ELR (cell line): Measurements from ENCODE around the gene HEY2.
"Not testable (repeated sequence)": the region's sequence is repeated elsewhere in the genome, so short reads cannot be mapped to it uniquely, and the experiment has no call there.

ENCODE experiments used
- DNase-seq: peaks from one replicate; pipeline ENCODE4 v3.0.0-alpha.2; 2015; ENCODE audit warnings: low read depth

The HEY2 gene

DNA sequence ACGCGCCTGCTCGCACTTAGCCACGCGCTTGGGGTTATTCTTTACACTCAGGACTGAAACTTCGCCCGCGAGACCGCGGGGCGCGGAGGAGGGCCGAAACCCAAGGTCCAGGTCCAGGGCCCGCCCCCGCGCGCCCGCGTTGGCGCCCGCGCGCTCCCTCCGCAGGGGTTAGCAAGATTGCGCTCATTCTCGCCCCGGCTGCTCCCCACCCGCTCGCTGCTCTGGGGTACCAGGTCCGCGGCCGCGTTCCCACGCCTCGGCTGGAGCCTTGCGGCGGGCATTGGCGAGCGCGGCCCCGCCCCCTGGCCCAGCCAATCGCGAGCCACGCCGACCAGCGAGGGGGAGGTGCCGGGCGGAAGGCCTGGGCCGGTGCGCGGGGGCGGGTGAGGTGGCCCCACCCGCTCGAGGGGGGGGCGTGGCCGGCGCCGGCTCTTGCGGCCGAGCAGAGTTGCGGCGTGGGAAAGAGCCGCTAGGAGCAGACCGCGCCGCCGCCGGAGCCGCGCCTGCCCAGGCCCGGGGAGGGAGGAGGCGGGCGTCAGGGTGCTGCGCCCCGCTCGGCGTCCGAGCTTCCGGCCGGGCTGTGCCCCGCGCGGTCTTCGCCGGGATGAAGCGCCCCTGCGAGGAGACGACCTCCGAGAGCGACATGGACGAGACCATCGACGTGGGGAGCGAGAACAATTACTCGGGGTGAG, at the start of gene HEY2:
Gene HEY2 (plus strand): TSS at position 460 of the 692 bp plus-strand sequence. CDS start 145 bp downstream, at position 605.
- peak; percentile 89 for DNase-seq

DNA sequence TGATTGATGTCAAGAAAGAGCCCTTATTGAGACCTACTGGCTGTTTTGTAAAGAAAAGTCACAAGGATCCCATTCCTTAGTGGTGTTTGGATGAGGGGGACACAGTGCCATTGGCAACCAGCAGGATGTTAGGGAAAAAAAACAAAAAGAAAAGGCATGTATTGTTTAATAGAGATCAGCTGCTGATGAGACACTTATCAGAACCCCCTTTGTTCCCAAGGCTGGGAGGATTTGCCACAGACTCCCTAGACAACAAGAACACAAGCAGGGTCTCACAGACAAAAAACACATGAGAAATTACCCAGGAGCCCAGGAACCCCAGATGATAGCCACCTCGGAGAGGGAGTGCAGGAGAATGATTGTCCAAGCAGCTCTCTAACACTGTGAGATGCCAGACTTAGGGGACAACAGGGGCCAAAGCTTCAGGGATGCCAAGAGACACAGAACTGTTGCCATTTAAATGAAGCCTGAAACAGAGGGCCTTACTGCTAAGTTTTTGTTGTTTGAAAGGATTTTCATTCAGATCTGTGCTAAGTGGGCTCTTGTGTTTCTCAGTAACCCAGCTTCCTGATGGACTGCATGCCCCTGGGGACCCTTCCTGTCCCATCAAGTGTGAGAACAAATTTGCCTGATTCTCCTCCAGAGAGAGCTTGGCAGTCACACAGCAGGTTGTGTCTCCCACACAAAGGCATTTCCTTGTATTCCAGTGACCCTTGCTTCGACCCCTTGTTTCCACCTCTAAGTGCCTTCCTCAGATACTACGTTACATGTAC, 48.7 kb upstream of the HEY2 start:
- DNase-seq, result no peak

DNA sequence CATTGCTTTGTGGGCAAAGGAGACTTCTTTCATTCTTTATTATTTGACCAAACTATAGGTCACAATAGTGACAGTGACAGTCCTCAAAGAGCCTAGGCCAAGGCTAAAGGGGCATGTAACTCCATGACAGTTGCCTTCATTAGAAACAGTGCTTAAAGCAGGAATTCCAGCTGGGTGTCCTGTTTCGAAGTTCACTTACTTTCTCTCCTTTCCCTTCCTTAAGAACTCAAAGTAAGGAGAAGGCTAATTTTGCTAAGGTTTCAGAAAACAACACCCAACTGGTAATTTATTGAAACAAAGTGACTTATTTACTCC, 48.1 kb upstream of the HEY2 start:
- DNase-seq, result no peak

DNA sequence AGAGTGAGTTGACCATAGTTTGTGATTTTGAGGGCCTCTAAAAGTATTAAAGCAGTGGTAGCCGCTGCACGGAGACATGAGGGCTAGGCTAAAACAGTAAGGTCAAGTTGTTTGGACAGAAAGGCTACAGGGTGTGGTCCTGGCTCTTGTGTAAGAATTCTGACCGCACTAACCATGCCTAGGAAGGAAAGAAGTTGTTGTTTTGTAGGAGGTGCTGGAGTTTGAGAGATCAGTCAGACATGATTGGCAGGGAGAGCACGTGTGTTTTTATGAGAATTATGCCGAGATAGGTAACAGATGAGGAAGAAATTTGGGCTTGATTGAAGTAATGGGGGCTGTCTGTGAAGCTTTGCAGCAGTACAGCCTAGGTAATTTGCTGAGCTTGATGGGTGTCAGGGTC, 45.5 kb upstream of the HEY2 start:
- not testable (repeated sequence) for DNase-seq

DNA sequence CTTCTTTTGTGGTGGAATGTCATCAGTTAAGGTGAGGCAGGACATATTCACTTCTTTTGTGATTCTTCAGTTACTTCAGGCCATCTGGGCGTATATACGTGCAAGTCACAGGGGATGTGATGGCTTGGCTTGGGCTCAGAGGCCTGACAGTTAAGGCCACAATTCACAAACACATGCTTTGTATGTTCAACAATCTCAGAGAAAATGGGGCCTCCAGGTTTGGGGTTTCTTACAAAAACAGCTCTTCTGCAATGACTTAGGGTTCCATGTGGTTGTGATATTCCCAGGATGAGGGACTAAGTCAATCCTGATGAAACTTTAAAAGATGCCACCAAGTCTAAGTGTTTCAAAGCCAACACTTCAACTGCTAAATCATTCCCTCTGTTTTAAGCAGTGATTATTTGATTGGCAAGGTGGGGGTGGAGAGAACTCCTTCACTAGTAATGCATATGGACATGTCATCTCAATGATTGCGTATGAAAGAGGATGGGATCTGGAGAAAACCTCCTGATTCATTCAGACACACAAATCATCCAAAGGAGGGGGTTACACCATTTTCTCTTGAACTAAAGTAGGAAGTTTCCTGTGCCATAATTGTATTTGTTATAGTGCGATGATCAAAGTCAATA, 41.7 kb upstream of the HEY2 start:
- DNase-seq, result no peak

DNA sequence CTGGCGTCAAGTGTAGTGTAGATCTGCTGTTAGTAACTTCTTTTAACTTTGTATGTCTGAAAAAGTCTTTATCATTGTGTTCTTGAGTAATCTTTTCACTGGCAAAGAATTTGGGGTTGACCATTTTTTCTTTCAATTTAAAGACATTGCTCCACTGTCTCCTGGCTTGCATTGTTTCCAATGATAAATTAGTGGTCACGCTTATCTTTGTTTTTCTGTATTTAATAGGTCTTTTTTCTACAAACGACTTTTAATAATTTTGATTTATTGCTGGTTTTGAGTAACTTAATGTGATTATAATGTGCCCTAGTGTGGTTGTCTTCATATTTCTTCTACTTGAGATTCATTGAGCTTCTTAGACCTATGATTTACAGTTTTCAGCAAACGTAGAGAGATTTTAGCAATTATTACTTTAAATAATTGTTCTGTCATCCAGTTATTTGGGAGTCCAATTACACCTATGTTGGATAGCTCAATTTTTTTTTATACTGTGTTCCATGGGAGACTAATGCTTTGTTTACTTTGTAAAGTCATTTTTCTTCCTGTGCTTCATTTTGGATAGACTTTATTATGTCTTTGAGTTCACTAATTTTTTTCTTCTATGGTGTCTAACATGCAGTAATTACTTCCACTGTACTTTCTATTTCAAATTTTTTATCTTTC, 38.3 kb upstream of the HEY2 start:
- no peak for DNase-seq

DNA sequence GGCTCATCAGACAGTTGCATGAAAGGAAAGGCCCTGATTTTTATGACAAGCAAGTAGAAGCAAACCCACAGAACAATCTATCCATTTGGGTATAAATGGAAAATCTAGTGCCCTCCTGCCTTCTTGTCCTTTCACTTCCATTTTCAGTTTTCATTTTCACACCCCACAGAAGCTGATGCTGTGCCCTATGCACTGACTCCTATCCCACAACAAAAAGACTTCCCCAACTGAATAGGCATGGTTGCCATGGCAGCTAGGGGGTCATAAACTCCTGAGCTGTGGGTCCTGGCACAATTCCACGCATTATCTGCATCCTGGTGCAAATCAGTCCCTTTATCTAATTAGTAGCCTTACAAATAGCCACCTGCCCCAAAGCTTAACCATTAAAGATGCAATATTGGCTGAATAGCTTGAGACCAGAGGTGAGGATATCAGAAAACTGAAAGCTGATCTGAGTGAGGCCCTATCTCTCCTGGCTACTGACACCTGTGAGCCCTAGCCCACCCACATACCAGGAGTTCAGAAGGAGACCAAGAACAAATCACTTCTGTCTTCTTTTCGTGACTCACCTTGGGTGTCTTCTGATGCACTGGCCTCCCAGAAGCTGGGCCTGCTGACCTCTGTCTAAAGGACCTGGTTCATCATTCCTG, 34.9 kb upstream of the HEY2 start:
- no peak for DNase-seq

DNA sequence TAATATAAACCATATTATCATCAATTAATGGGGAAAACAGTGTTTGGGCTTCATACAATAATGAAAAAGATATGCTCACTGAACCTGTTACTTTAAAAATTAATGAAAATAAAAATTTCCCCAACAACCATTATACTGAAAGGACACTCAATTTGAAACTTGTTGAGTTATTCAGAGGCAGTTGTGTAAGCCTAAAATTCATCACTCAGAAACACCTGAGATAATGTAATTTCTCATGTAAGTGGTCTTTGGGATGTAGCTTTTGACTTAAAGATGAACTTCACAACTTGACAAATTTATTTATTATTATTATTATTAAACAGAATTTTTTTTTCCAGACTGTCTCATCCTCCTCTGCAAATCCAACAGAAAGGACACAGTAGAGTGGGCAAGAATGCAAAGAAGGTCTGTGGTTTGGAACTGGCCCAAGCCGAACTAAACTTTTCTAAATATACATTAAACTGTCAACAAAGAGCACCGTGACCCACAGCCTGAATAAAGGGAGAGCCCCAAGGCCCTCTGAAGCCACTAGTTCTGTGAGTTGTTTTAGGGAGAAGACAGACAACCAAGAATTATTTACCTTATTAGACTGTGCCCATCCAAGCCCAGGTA, 32.2 kb upstream of the HEY2 start:
- DNase-seq, result no peak

DNA sequence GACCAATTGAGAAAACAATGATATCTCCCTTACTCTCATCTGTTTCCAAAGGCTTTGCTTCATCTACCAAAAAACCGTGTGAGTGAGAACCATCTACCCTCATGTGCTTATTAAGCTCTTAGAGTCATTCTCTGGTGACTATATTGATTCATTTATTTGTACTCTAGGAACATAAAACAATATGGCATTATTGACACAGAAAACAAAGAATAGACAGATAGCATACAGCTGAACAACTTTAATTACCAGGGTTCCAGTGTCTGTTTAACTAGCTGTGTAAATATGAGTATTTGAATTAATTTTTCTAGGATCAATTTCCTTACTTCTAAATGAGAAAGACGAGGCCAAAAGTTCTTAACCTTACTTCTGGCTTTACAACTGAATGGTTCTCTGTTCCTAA, 31.3 kb upstream of the HEY2 start:
- DNase-seq, result no peak

DNA sequence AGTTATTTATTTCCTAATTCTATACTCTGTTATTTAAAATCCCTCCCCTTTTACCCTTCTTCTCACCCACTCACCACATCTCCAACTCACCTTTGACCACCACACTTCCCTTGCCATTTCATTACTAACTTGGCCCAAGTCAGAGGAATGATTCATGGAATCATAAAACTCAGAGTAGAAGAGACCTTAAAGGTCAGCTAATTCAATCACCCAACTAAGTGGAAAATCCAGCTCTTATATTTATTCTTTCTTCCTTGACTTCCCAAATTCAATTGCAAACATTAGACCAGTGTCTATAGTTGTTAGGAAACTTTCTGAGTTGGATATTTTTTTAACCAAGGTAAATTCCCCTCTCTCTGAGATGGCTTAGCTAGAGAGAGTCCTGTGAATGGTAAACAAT, 26.5 kb upstream of the HEY2 start:
- no peak for DNase-seq

DNA sequence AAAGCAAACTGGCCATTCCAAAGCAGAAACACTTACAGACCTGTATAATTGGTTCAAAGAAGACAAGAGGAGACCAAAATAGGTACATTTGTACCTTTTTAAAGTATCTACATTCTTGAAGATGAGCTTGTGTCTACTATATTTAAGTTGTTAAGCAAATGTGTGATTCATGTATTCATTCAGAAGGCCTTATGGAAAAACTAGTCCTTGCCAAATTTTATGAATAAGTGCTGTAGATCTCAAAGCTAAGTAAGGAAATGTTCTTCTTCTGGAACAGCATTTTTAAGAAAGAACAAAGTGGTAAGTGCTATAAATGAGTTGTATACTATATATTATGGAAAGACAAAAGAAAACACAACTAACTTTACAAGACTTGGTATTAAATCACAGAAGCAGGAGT, 22.2 kb upstream of the HEY2 start:
- no peak for DNase-seq

DNA sequence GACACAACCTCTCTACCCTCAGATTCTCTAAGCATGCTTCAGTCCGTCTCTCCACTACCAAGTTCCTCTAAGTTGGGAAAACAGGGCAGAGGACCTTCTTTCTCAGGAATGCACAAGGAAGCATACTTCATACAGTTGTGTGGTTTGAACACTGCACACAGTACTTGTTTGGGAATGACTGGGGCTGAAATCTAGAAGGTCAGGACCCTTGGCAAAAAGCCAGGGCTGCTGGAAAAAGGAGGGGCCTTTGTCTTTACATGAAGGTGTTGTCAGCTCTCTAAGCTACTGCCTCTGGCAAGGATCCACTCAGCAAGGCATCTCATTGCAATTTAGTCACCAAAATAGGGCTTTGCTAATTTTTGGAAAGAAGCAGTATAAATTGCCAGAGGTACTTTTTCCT, 20.7 kb upstream of the HEY2 start:
- DNase-seq, result no peak

DNA sequence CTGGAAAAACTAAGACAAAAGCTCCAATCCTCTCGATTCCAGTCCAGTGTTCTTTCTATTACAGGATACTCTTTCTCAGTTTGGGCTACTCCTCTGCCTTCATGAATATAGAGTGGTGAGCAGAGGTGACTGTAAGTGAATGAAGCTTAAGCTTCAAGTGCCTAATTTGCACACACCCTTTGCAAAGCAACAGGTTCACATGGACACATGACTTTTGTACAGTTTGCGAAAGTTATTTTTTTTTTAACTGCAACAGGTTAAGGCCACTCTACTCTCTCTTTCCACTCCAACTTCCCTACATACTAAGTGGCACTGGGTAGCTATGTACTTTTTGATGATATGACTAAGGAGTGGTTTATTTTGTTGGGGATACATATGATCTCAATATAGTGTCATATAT, 19.4 kb upstream of the HEY2 start:
- no peak for DNase-seq

DNA sequence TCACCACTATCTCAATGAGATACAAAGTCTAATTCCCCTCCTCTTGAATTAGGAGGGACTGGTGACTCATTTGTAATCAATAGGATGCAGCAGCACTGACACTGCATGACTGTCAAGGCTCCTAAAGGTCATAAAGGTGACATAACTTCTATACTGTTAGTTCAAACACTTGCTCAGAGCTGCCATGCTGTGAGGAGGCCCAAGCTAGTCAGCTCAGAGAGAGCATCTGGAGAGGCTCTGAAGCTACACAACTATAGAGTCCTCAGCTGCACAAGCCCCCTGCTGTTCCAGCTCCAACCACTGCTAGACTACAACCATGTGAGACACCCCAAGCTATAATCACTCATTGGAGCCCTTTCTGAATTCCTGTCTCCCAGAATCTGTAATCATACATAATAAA, 17.0 kb upstream of the HEY2 start:
- no peak for DNase-seq

DNA sequence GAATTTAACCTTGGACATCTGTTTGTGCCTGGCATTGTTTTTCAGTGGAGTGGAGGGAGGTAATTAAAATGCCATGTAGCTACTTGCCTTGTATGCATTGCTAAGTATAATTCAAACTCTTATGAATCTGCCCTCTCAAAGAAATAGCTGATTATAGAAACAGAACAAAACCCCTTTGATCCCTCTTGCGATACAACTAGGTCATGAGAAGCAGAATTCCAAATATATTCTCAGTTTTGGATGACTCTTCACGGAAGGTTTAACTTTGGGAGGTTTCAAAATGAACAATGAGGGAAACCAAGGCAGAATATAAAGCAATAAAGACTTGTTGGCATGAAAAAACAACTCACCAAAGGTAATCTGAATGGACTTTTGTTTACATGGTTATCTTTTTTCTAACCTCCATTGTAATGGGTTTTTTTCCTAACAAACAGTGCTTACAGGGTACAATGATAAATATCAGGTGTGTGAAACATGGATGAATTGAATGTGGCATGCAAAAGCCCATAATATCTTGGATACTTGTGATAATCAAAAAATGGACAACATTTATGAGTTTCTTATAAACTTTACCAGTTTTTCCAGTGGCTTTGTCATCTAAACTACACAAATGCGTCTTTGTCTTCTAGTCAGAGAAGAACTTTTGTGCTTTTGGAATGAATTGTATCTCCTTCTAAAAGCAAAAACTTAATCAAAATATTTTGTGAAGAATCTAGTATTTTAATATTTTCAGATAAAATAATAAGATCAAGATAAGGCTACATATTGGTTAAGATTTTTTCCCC, 15.7 kb upstream of the HEY2 start:
- no peak for DNase-seq

DNA sequence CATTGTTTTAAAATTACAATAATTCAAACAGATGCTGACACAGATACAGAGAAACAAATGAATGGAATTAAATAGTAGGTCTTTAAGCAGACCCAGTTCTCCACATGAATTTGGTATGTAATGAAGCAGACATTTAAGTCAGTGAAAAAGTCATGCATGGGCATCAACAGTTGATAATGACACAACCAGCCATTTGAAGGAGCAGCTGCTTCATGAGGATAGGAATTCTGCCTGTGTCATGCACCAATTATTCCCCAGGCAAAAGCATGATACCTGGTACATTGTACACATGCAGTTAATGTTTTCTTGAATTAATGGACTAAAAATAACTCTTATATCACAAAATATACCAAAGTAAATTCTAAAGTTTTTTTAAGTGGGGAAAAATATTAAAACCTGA, 11.2 kb upstream of the HEY2 start:
- DNase-seq, result no peak

DNA sequence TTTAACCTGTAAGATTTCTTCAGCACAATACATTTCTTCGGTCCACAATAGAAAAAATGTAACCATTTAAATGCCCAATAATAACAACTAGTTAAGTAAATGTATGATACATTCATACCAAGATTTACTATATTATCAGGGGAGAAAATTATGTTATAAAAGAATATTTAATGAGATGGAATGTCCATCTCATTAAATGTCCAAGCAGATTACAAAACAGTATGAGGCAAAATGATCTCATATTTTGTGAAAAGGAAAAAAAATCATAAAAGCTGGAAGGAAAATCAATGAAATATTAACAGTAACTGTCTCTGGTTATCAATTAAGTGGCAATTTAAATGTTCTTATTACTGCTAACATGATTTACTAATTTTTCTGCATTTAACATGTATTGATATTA, 10.1 kb upstream of the HEY2 start:
- no peak for DNase-seq

DNA sequence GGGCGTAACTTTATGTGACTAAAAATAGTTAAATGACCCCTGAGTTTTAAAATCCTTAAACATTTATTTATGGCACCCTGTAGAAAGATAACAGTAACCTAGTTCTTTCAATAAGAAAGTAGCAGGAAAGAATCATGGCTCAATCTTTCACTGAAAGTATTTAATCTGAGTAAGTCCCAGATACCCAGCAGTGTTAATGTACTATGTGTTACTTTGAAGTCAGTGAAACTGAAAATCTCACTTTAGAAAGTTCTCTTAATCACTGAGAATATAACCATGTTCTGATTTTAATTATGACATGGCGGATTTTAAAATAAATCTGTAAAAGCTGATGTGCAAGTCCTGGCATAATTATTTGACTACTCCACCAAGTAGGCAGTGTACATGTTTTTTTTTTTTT, 8.1 kb upstream of the HEY2 start:
- no peak for DNase-seq

DNA sequence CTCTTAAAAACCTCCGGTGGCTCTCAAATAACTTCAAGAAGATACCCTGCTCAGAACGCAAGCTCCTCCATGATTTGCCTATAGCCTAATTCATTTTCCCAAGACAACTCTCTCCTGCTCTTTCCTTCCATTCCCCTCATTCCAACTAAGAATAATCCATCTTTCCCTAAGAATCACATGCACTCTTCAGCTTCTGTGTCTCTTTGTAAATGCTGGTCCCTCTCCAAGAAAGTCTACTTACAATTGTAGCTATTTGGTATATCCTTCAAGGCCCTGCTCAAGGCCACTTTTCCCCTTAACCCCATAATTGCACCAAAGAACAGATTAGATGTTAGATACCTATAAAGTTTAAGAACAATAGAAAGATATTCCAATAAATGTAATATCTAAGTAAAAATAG, 7.4 kb upstream of the HEY2 start:
- no peak for DNase-seq

DNA sequence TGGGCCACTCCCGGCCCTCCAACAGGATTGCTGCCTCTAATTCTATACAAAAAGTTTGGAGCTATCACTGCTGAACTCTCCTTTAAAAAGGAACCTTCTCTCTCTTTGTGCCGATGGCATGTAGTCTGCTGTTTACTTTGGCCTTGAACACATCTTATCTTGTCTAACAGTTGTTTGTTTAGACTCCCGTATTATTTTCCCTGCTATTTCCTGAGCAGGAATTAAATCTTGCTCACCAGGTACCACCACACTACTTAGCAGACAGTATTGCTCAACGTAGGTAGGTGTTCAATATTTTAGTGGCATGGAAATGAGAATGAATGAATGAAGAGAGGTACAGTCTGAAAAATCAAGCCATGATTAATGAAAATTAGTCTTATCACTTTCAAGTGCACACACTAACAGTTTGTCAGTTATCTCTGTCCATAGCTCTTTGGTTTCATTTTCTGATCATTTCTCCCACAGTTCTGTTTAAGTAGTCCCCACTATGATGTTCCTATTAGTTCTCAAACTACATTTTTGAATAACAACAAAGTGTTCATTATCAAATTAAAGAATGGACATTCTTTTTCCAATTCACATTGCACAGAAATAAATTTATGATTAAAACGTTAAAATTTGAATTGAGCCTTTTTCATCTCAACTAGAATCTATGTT, 6.8 kb upstream of the HEY2 start:
- no peak for DNase-seq

DNA sequence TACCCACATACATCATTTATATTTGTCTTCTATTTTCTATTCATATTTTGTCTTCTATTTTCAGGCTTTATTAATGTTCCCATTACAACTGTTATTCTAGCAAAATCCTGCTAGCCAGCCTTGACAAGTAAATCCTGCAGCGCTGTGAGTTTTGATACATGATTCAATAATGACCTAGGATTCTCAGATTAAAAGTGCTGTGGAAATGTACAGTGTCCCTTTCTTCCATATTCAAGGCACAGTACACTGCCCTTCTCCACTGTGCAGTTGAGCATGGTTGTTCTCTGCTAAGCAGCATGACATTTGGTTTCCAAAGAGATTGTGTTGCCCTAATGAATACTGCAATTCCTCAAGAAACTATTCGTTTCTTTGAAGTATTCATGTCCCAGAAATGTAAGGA, 5.8 kb upstream of the HEY2 start:
- no peak for DNase-seq
